ENCODE results near the gene NOP14.

The NOP14 gene

GRCh38 chr4:2898001-2898400, 65.2 kb downstream of the NOP14 start:
- no peak overlapping the region for H3K4me3 ChIP-seq (ENCODE audit: low read depth, low read length)
- TF ChIP-seq CTCF (IDR thresholded peaks at IDR 0.05; ENCODE audit: low read depth, low read length): no peak

GRCh38 chr4:2893772-2894171, 69.4 kb downstream of the NOP14 start:
- TF ChIP-seq CTCF (IDR thresholded peaks at IDR 0.05; ENCODE audit: low read depth, low read length): no peak
- no peak overlapping the region for H3K4me3 ChIP-seq (ENCODE audit: low read depth, low read length)

- H3K4me3 ChIP-seq (ENCODE audit: low read depth, low read length): no peak overlapping the region
- no peak for TF ChIP-seq CTCF (IDR thresholded peaks at IDR 0.05; ENCODE audit: low read depth, low read length)
Observed at GRCh38 chr4:2891294-2891693, 71.9 kb downstream of the NOP14 start.

- H3K4me3 ChIP-seq (ENCODE audit: low read depth, low read length): no peak overlapping the region
- TF ChIP-seq CTCF (IDR thresholded peaks at IDR 0.05; ENCODE audit: low read depth, low read length): no peak
Observed at GRCh38 chr4:2888886-2889285, 74.3 kb downstream of the NOP14 start.
